Measurements from ENCODE around the gene PCSK1. TPM values are rescaled to one million over a fixed set of nuclear protein-coding genes. Genes with fewer than 3 reads are reported as not detected.

PCSK1 gene
- total RNA-seq, 2 donors from 2014 or later = not detected

- no peaks in the 10 kb centered on the region for H3K4me1 Mint-ChIP-seq (ENCODE audit: low read depth)
- ATAC-seq (replicated peaks in 1 of 2) = peak in 1 of 2 donors; percentile 82
These were observed 20.3 kb upstream of the PCSK1 start for GRCh38 chr5:96453394-96453793.

GRCh38 chr5:96447949-96448348 lies 14.9 kb upstream of the PCSK1 start:
- no peak for ATAC-seq (replicated peaks in 1 of 2)
- DNase-seq = no peak
- no peaks in the 10 kb centered on the region for H3K36me3 Mint-ChIP-seq (ENCODE audit: insufficient read depth in 2 of 2)
- H3K4me3 Mint-ChIP-seq = no peak overlapping the region
- peaks cover 36% of the 10 kb centered on the region for H3K27me3 Mint-ChIP-seq (ENCODE audit: low read depth)
- no peaks in the 10 kb centered on the region for H3K4me1 Mint-ChIP-seq (ENCODE audit: low read depth)
- H3K27ac Mint-ChIP-seq = no peak overlapping the region
- H3K9me3 Mint-ChIP-seq = no peaks in the 10 kb centered on the region

More at GRCh38 chr5:96453394-96453793, 20.3 kb upstream of the PCSK1 start:
- H3K27me3 Mint-ChIP-seq (ENCODE audit: low read depth) = peaks cover 8% of the 10 kb centered on the region
- DNase-seq = peak in 1 of 2 donors; percentile 4
- H3K4me3 Mint-ChIP-seq = no peak overlapping the region
- H3K9me3 Mint-ChIP-seq = peaks cover 3 to 6% of the 10 kb centered on the region in 2 donors
- peak overlapping the region; percentile 32 for H3K27ac Mint-ChIP-seq
- no peaks in the 10 kb centered on the region for H3K36me3 Mint-ChIP-seq (ENCODE audit: insufficient read depth in 2 of 2)

GRCh38 chr5:96440185-96440538 lies 7.1 kb upstream of the PCSK1 start:
- ATAC-seq (replicated peaks in 1 of 2) (no peak), DNase-seq (no peak)
- H3K4me3 Mint-ChIP-seq = no peak overlapping the region
- H3K9me3 Mint-ChIP-seq = no peaks in the 10 kb centered on the region
- peaks cover 66% of the 10 kb centered on the region for H3K27me3 Mint-ChIP-seq (ENCODE audit: low read depth)
- peaks cover 9% of the 10 kb centered on the region for H3K4me1 Mint-ChIP-seq (ENCODE audit: low read depth)
- no peaks in the 10 kb centered on the region for H3K36me3 Mint-ChIP-seq (ENCODE audit: insufficient read depth in 2 of 2)
- no peak overlapping the region for H3K27ac Mint-ChIP-seq

GRCh38 chr5:96439477-96440184 lies 6.6 kb upstream of the PCSK1 start:
- no peak overlapping the region for H3K27ac Mint-ChIP-seq
- H3K4me3 Mint-ChIP-seq = peak overlapping the region in 1 of 2 donors; percentile 44
- peaks cover 71% of the 10 kb centered on the region for H3K27me3 Mint-ChIP-seq (ENCODE audit: low read depth)
- no peaks in the 10 kb centered on the region for H3K9me3 Mint-ChIP-seq
- no peaks in the 10 kb centered on the region for H3K36me3 Mint-ChIP-seq (ENCODE audit: insufficient read depth in 2 of 2)
- ATAC-seq (replicated peaks in 1 of 2) (no peak), DNase-seq (no peak)
- H3K4me1 Mint-ChIP-seq (ENCODE audit: low read depth) = peaks cover 11% of the 10 kb centered on the region

- Mint-ChIP-seq H3K27ac (no peak overlapping the region), H3K4me3 (no peak overlapping the region), H3K9me3 (no peaks in the 10 kb centered on the region), H3K36me3 (ENCODE audit: insufficient read depth in 2 of 2) (peaks cover 1 to 4% of the 10 kb centered on the region in 2 donors), H3K4me1 (ENCODE audit: low read depth) (peaks cover 28% of the 10 kb centered on the region), H3K27me3 (ENCODE audit: low read depth) (peaks cover 83% of the 10 kb centered on the region)
- DNase-seq (peak; percentile 44 to 49), ATAC-seq (replicated peaks in 1 of 2) (peak; percentile 37 to 39)
These were observed 1.2 kb upstream of the PCSK1 start for GRCh38 chr5:96434201-96434645.

- DNase-seq (no peak), ATAC-seq (replicated peaks in 1 of 2) (no peak)
- Mint-ChIP-seq H3K4me3 (peak overlapping the region in 1 of 2 donors; percentile 41), H3K27me3 (ENCODE audit: low read depth) (peaks cover 77% of the 10 kb centered on the region), H3K4me1 (ENCODE audit: low read depth) (peaks cover 28% of the 10 kb centered on the region), H3K36me3 (ENCODE audit: insufficient read depth in 2 of 2) (peaks cover 1 to 4% of the 10 kb centered on the region in 2 donors), H3K27ac (no peak overlapping the region), H3K9me3 (no peaks in the 10 kb centered on the region)
These were observed 607 bp downstream of the PCSK1 start for GRCh38 chr5:96432216-96433065.

- peaks cover 69% of the 10 kb centered on the region for H3K27me3 Mint-ChIP-seq (ENCODE audit: low read depth)
- no peak overlapping the region for H3K27ac Mint-ChIP-seq
- DNase-seq (peak; percentile 7 to 16), ATAC-seq (replicated peaks in 1 of 2) (no peak)
- peak overlapping the region; percentile 41 to 52 for H3K4me3 Mint-ChIP-seq
- H3K36me3 Mint-ChIP-seq (ENCODE audit: insufficient read depth in 2 of 2) = peaks cover 1 to 4% of the 10 kb centered on the region in 2 donors
- no peaks in the 10 kb centered on the region for H3K9me3 Mint-ChIP-seq
- H3K4me1 Mint-ChIP-seq (ENCODE audit: low read depth) = peaks cover 28% of the 10 kb centered on the region
These were observed 1.5 kb downstream of the PCSK1 start for GRCh38 chr5:96431376-96432187.

- DNase-seq (no peak), ATAC-seq (replicated peaks in 1 of 2) (no peak)
- H3K4me3 Mint-ChIP-seq = no peak overlapping the region
- no peaks in the 10 kb centered on the region for H3K9me3 Mint-ChIP-seq
- H3K36me3 Mint-ChIP-seq (ENCODE audit: insufficient read depth in 2 of 2) = peaks cover under 1 to 3% of the 10 kb centered on the region in 2 donors
- H3K4me1 Mint-ChIP-seq (ENCODE audit: low read depth) = peaks cover 16% of the 10 kb centered on the region
- peaks cover 53% of the 10 kb centered on the region for H3K27me3 Mint-ChIP-seq (ENCODE audit: low read depth)
- H3K27ac Mint-ChIP-seq = no peak overlapping the region
These were observed 5.2 kb downstream of the PCSK1 start for GRCh38 chr5:96427824-96428223.

- DNase-seq = no peak
- peaks cover 6% of the 10 kb centered on the region for H3K4me1 Mint-ChIP-seq (ENCODE audit: low read depth)
- H3K27ac Mint-ChIP-seq = no peak overlapping the region
- H3K9me3 Mint-ChIP-seq = no peaks in the 10 kb centered on the region
- ATAC-seq (replicated peaks in 1 of 2) = no peak
- peaks cover 52% of the 10 kb centered on the region for H3K27me3 Mint-ChIP-seq (ENCODE audit: low read depth)
- no peak overlapping the region for H3K4me3 Mint-ChIP-seq
- H3K36me3 Mint-ChIP-seq (ENCODE audit: insufficient read depth in 2 of 2) = peaks cover 0 to 2% of the 10 kb centered on the region in 2 donors
These were observed 6.2 kb downstream of the PCSK1 start for GRCh38 chr5:96426831-96427230.

GRCh38 chr5:96425443-96425842 lies 7.6 kb downstream of the PCSK1 start:
- no peak overlapping the region for H3K27ac Mint-ChIP-seq
- ATAC-seq (replicated peaks in 1 of 2) (no peak), DNase-seq (no peak)
- H3K27me3 Mint-ChIP-seq (ENCODE audit: low read depth) = peaks cover 54% of the 10 kb centered on the region
- no peaks in the 10 kb centered on the region for H3K9me3 Mint-ChIP-seq
- no peaks in the 10 kb centered on the region for H3K4me1 Mint-ChIP-seq (ENCODE audit: low read depth)
- H3K4me3 Mint-ChIP-seq = no peak overlapping the region
- H3K36me3 Mint-ChIP-seq (ENCODE audit: insufficient read depth in 2 of 2) = no peaks in the 10 kb centered on the region

- Mint-ChIP-seq H3K4me1 (ENCODE audit: low read depth) (no peaks in the 10 kb centered on the region), H3K27me3 (ENCODE audit: low read depth) (peaks cover 6% of the 10 kb centered on the region), H3K36me3 (ENCODE audit: insufficient read depth in 2 of 2) (no peaks in the 10 kb centered on the region), H3K27ac (no peak overlapping the region), H3K4me3 (no peak overlapping the region), H3K9me3 (no peaks in the 10 kb centered on the region)
- DNase-seq (no peak), ATAC-seq (replicated peaks in 1 of 2) (no peak)
These were observed 17.2 kb downstream of the PCSK1 start for GRCh38 chr5:96415897-96416296.

GRCh38 chr5:96412868-96413449 lies 20.1 kb downstream of the PCSK1 start:
- no peak for DNase-seq
- ATAC-seq (replicated peaks in 1 of 2) = no peak
- no peaks in the 10 kb centered on the region for H3K9me3 Mint-ChIP-seq
- H3K36me3 Mint-ChIP-seq (ENCODE audit: insufficient read depth in 2 of 2) = no peaks in the 10 kb centered on the region
- H3K27ac Mint-ChIP-seq = no peak overlapping the region
- H3K27me3 Mint-ChIP-seq (ENCODE audit: low read depth) = peaks cover 7% of the 10 kb centered on the region
- H3K4me3 Mint-ChIP-seq = no peak overlapping the region
- no peaks in the 10 kb centered on the region for H3K4me1 Mint-ChIP-seq (ENCODE audit: low read depth)

Measured in activated T-cell treated with anti-CD3 and anti-CD28 coated beads, Interleukin-2, amount 50 U/mL, for 72 hours (primary cell).